ENCODE data around the gene TBC1D8.
A peak's percentile ranks its signal among the peaks of the same experiment; 100 is the strongest.

The TBC1D8 gene

DNA sequence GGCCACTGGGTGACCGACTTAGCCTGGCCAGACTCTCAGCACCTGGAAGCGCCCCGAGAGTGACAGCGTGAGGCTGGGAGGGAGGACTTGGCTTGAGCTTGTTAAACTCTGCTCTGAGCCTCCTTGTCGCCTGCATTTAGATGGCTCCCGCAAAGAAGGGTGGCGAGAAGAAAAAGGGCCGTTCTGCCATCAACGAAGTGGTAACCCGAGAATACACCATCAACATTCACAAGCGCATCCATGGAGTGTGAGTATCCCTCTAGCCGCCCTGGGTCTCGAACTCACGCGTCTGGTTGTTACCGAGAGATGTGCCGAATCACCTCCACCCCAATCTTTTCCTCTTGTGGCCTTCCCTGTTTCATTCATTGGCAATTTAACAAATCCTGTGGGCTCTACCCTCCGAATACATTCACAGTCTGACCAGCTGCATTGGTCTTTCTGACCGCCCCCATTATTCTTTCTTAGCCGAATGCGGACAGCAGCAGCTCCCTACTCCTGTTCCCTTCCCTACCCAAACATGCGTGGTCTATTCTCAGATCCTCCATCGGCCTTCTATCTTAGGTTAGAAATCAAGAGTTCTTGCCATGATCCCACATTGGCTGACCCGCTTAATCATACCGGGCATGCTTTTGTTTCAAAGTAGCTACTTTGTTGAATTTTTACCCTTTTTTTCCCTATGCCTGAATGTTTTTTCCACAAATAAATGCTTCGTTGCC is 148.5 kb downstream of the TBC1D8 start:
- peak in 1 of 3 donors; percentile 37 for DNase-seq (ENCODE audit: low read depth in 2 of 3, low spot score in 1 of 3)

DNA sequence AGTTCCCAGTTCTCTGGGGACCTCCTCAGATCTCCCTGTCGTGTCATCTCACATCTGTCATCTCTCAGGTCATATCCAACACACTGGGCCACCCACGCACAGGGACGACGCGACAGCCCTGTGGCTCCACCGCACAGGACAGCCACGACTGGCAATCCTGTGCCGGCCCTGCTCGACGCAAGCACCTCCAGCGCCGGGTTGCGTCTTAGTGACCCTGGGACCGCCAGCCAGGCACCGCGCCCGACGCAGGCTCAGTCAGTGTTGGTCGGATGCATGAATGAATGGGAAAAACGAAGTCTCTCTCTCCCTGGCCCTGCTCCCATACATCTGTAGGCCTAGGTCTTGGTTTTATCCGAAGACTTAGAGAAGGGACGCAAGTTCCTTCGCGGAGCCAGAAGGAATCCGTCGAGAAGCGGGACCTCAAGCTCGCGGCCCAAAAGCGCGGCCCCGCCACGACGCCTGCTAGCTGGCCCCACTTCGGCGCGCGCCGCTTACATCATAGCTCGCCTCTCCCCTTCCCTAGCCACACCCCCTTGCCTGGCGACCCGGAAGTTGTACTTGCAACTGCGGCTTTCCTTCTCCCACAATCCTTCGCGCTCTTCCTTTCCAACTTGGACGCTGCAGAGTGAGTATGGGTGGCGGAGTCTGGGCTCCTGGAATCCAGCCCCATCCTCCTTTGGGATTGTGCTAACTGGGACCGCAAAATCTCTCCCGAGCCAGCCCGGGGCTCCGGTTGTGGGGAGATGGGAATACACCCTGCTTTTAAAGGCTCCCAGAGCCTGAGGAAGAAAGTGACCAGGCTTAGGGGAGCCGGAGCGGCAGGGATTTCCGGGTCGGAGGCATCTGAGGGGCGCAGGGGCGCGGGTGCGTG is 149.3 kb downstream of the TBC1D8 start, which contains the start of gene RPL31:
Gene RPL31 (plus strand): TSS at position 599 of the 871 bp plus-strand sequence. CDS start 413 bp downstream, outside the sequence.
- DNase-seq (ENCODE audit: low read depth in 2 of 3, low spot score in 1 of 3) = peak; percentile 93 to 97 (median 95)

DNA sequence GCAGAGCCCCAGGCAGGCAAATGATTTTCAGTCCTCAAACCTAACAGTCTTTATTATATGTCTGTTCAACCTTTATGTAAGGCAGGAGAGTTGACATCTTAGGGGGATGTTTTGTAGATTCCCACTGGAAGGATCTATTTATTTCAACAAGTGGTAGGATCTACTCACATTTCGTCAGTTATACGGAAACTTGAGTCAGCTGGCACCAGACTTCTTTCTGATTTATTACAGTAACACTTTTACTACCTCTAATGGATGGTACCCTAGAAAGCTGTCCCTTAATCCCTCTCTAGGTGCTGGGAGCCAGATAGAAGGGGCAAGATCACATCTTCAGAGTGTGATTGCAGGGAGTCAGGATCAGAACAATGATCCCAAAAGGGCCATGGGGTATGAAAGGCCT is 151.2 kb downstream of the TBC1D8 start:
- DNase-seq (ENCODE audit: low read depth in 2 of 3, low spot score in 1 of 3) = no peak

DNA sequence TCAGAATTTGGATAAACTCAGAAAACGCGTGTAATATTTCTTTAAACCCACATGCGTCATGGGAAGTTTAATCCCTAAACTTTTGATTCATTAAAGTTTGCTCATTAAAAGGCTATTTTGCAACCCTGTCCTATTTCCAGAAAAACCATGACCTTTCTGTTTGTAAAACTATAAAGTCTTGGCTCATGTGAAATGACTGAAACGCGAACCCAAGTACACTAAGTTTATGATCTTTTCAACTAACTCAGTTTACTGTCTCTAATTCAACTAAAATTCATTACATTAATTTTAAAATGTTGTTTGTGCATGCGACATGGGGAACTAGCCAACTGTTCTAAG is 153.0 kb downstream of the TBC1D8 start:
- no peak for DNase-seq (ENCODE audit: low read depth in 2 of 3, low spot score in 1 of 3)

DNA sequence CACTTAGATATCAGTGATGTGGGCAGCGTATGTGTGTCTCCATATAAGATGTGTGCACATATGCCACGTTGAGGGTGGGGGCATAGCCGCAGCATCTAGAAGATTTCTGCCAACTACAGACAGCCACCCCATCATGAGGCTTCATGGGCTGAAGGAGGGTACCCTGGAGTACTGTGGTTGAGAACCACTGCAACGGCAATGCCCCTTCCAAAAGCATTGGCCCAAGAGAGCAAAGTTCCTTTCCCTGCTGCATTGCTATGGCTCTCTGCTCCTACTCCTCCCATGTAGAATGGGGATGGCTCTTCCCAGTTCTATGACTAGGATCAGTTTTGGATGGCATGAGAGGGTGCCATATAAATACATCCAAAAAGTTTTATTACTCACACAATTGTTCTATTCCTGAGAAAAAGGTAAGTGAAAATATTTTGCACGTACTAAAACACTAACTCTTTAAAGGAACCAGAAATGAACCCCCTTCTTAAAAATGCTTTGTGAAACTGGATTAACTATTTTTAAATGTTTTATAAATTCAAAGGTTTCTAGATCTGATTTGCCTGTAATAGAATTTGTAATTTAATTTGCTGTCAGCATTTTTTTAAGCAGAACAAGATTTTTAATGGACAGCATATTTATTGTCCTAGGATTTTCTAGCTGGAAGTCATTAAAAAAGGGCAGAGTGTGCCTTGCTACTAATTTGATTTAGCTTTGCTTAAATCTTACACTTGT is 153.5 kb downstream of the TBC1D8 start:
- no peak for DNase-seq (ENCODE audit: low read depth in 2 of 3, low spot score in 1 of 3)

DNA sequence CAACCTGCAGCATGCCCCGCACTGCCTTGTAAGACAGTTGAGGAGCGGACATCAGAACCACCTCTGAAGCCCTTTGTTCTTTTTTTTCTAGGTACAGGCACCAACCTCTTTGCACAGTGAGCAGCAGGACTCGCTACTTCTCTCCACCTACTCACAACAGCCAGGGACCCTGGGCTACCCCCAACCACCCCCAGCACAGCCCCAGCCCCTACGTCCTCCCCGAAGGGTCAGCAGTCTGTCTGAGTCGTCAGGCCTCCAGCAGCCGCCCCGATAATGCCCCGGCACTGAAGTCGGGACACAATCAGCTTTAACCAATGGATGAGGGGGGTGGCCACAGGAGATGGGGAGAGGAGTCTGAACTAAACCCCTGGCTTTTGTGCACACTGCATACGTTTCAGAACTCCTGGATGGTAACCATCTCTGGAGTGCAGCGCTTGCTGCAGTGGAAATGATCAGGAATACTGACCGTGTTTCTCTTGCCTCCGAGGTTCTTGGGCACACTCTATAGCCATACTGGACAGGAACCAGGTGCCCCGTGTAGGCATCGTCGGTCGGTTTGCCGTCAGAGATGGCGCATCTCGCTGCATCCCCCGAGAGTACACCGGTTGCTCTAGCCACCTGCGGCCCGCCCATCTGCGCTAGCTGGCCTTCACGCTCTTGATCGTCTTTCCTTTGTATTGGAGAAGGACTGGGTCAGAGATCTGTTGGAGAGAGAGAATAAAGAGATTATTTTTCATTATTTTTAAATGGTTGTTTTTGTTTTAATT is 155.7 kb downstream of the TBC1D8 start:
- no peak for DNase-seq (ENCODE audit: low read depth in 2 of 3, low spot score in 1 of 3)

GRCh38 chr2:100993294-100993693 is 157.9 kb downstream of the TBC1D8 start:
- DNase-seq (ENCODE audit: low read depth in 2 of 3, low spot score in 1 of 3) = no peak

DNA sequence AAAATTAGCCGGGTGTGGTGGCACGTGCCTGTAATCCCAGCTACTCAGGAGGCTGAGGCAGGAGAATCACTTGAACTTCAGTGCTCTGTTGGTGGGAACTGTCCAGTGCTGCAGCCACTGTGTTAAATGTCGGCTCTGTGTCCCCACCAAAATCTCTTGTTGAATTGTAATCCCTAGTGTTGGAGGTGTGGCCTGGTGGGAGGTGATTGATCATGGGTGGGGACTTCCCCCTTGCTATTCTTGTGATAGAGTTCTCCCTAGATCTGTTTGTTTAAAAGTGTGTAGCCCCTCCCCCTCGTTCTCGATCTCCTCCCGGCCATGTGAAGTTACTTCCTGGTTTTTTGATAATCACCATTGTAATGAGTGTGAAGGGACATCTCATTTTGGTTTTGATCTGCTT is 158.9 kb downstream of the TBC1D8 start:
- DNase-seq (ENCODE audit: low read depth in 2 of 3, low spot score in 1 of 3) = no peak

GRCh38 chr2:100991404-100991773 is 159.8 kb downstream of the TBC1D8 start:
- no peak for DNase-seq (ENCODE audit: low read depth in 2 of 3, low spot score in 1 of 3)

GRCh38 chr2:100990650-100991403 is 160.4 kb downstream of the TBC1D8 start:
- DNase-seq (ENCODE audit: low read depth in 2 of 3, low spot score in 1 of 3) = no peak

GRCh38 chr2:100990166-100990565 is 161.0 kb downstream of the TBC1D8 start:
- no peak for DNase-seq (ENCODE audit: low read depth in 2 of 3, low spot score in 1 of 3)

GRCh38 chr2:100989666-100990065 is 161.5 kb downstream of the TBC1D8 start:
- DNase-seq (ENCODE audit: low read depth in 2 of 3, low spot score in 1 of 3) = no peak

- no peak for DNase-seq (ENCODE audit: low read depth in 2 of 3, low spot score in 1 of 3)
Measured at GRCh38 chr2:100988630-100989417, 162.4 kb downstream of the TBC1D8 start.

- DNase-seq (ENCODE audit: low read depth in 2 of 3, low spot score in 1 of 3) = no peak
Measured at GRCh38 chr2:100987974-100988373, 163.2 kb downstream of the TBC1D8 start.

DNA sequence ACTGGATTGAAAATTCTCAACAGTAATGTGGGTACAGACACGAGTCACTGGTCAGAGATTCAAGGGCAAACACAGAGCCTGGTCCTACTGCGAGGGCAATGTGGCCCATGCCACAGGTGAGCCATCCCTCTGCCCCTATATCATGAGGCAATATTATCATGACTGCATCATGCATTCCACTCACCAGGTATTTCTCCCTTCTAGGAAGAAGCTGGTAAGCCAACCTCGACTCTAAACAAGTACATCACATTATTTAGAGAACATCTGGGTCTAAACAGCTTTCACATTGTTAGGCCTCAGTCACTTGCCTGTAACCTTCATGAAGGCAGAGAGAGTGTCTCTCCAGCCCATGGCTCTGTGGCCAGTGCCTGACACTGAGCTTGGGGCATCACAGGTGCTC is 163.6 kb downstream of the TBC1D8 start:
- DNase-seq (ENCODE audit: low read depth in 2 of 3, low spot score in 1 of 3) = no peak

DNA sequence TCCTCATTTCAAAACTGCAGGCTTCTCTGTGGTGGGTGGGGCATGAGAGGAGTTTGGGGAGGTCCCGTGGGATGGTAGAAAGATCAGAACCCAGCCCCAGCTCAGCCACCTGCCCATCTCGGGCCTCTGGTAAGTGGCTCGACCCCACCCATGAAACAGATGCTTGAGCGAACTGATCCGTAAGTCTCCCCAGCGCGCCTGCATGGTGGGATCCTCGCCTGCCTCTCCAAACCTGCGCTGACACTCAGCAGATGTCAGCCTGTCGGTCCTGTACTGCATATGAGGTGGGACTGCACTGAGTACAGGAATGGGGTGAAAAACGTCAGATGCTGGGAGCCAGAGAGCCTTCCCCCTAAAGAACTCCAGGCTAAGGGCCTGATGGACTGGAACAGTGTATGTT is 165.0 kb downstream of the TBC1D8 start:
- DNase-seq (ENCODE audit: low read depth in 2 of 3, low spot score in 1 of 3) = no peak

- peak; percentile 53 to 71 (median 62) for DNase-seq (ENCODE audit: low read depth in 2 of 3, low spot score in 1 of 3)
Measured at GRCh38 chr2:100984892-100985307, 166.3 kb downstream of the TBC1D8 start.

GRCh38 chr2:100983684-100984310 is 167.4 kb downstream of the TBC1D8 start:
- no peak for DNase-seq (ENCODE audit: low read depth in 2 of 3, low spot score in 1 of 3)

DNA sequence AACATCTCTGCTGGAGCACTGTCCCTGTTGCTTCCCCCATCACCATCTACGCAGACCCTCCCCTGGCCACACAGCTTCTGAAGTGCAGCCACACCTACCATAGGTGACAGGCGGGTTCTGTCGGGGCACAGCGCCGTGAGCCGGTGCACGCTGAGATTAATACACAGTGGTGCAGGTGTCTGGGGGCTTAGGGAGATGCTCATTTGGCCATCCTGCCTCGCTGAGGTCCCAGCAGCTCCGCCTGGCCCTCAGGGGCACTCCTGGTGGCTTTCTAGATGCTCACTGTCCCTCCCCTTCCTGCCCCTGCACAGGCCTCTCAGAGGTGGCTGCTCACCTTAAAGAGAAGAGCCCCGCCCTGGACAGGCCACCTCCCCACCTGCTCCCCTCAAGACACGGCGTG is 168.0 kb downstream of the TBC1D8 start:
- no peak for DNase-seq (ENCODE audit: low read depth in 2 of 3, low spot score in 1 of 3)
